Endothelial cell of umbilical vein (primary cell): ENCODE measurements around the gene CCDC57.

Experiments used
- EZH2 ChIP-seq: IDR thresholded peaks from 2 replicates; pipeline ENCODE4 v1.6.1; 2012; ENCODE audit warnings: borderline replicate concordance, low read depth, mild to moderate bottlenecking, moderate library complexity, low read length, inconsistent platforms; ENCODE audit not compliant: severe bottlenecking
- FOS ChIP-seq: IDR thresholded peaks from 2 replicates; pipeline ENCODE4 v1.6.1; 2011; ENCODE audit warnings: mild to moderate bottlenecking, low read length, moderate library complexity, borderline replicate concordance; ENCODE audit not compliant: insufficient read depth
- GATA2 ChIP-seq: IDR thresholded peaks from 2 replicates; pipeline ENCODE4 v1.7.0; 2011; ENCODE audit warnings: low read depth, mild to moderate bottlenecking, moderate library complexity, mixed read lengths, low read length; ENCODE audit not compliant: insufficient read length, insufficient read depth
- JUN ChIP-seq: IDR thresholded peaks from 2 replicates; pipeline ENCODE4 v1.6.1; 2011; ENCODE audit warnings: borderline replicate concordance, low read depth; ENCODE audit not compliant: insufficient read length, insufficient read depth
- MYC ChIP-seq: IDR thresholded peaks from one replicate; pipeline ENCODE4 v1.6.1; 2011; ENCODE audit warnings: mild to moderate bottlenecking, low read depth, low read length
- POLR2A ChIP-seq: IDR thresholded peaks from 2 replicates; pipeline ENCODE4 v1.6.1; 2012; ENCODE audit warnings: low read depth, mild to moderate bottlenecking, control low read depth, low read length
- POLR2AphosphoS5 ChIP-seq: IDR thresholded peaks from 2 replicates; pipeline ENCODE4 v1.6.1; 2012; ENCODE audit warnings: low read depth, mild to moderate bottlenecking, control low read depth, low read length, moderate library complexity; ENCODE audit not compliant: insufficient read depth
- TF ChIP-seq, protein P1 (sequence below), 2 donors: IDR thresholded peaks; 1 replicate in 1 of 2; 2 replicates in 1 of 2; pipeline ENCODE4 v1.5.1; 2011; ENCODE audit warnings: low read length in 2 of 2, mild to moderate bottlenecking in 2 of 2, moderate library complexity in 2 of 2, control low read depth in 1 of 2, inconsistent platforms in 1 of 2, low read depth in 1 of 2; ENCODE audit not compliant: insufficient read depth in 1 of 2; ENCODE audit errors: extremely low read depth in 1 of 2
- TF ChIP-seq, protein P2 (sequence below): IDR thresholded peaks from 2 replicates; pipeline ENCODE4 v1.6.1; 2011; ENCODE audit not compliant: insufficient read depth, insufficient read length

DNA sequence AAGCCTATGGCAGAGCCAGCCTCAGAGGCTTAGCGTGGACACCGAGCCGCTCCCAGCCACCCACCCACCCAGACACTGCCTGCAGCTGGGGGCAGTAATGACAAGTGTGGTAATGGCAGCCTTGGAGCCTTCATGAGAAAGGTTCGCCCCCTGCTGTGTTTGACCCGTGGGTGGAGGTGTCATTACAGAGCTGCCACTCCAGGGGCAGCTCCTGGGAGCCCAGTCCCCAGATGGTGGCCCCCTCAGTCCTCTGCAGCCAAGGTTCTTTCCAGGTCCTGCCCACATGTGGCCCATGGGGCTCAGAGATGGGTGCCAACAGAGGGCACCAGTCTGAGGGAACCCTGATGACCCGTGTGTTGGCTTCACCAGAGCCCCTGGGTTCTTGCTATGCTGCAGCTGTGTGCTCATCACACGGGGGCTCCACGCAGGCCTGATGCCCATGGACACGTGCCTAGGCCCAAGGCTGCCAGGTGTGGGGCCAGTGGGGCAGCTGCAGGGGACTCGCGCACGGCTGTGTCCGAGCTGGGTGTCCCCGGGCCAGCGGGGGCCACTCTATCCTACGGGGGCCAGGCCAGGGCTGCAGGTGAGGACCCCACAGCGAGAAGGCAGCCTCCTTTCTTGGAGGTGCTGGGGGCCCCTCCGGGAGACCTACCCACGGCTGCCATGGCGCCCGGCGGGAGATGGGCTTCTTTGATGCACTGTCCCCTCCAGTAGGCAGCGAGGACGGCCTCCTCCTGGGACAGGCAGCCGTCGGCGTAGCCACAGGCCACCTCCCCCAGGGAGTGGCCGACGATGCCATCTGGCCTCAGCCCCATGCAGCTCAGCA lies 122.7 kb downstream of the CCDC57 start:
- TF ChIP-seq, protein P1, sequence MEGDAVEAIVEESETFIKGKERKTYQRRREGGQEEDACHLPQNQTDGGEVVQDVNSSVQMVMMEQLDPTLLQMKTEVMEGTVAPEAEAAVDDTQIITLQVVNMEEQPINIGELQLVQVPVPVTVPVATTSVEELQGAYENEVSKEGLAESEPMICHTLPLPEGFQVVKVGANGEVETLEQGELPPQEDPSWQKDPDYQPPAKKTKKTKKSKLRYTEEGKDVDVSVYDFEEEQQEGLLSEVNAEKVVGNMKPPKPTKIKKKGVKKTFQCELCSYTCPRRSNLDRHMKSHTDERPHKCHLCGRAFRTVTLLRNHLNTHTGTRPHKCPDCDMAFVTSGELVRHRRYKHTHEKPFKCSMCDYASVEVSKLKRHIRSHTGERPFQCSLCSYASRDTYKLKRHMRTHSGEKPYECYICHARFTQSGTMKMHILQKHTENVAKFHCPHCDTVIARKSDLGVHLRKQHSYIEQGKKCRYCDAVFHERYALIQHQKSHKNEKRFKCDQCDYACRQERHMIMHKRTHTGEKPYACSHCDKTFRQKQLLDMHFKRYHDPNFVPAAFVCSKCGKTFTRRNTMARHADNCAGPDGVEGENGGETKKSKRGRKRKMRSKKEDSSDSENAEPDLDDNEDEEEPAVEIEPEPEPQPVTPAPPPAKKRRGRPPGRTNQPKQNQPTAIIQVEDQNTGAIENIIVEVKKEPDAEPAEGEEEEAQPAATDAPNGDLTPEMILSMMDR (IDR thresholded peaks at IDR 0.05; ENCODE audit: extremely low read depth in 1 of 2, insufficient read depth in 1 of 2, low read depth in 1 of 2, low read length in 2 of 2), result no peak
- TF ChIP-seq POLR2A, result no peak
- no peak for TF ChIP-seq JUN
- no peak for TF ChIP-seq EZH2
- no peak for TF ChIP-seq MYC
- no peak for TF ChIP-seq POLR2AphosphoS5
- TF ChIP-seq, protein P2, sequence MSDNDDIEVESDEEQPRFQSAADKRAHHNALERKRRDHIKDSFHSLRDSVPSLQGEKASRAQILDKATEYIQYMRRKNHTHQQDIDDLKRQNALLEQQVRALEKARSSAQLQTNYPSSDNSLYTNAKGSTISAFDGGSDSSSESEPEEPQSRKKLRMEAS, result no peak
- no peak for TF ChIP-seq GATA2
- no peak for TF ChIP-seq FOS
